ENCODE measurements around the gene CGNL1. TPM values are rescaled to one million over a fixed set of nuclear protein-coding genes. Genes with fewer than 3 reads are reported as not detected.

Gene CGNL1
- total and polyA plus RNA-seq, 11 donors: 3.8 to 40.0 (median 23.4) TPM

- ATAC-seq (peak in 2 of 4 donors; percentile 35 to 45), DNase-seq (no peak)
- Histone ChIP-seq H3K4me1 (peaks cover 0 to 9% (median 2%) of the 10 kb centered on the region in 12 donors), H3K36me3 (peaks cover 0 to 6% (median 0%) of the 10 kb centered on the region in 9 donors), H3K27ac (no peak overlapping the region), H3K27me3 (no peaks in the 10 kb centered on the region), H3K4me3 (no peak overlapping the region), H3K9me3 (no peaks in the 10 kb centered on the region)
- TF ChIP-seq CTCF (IDR thresholded peaks at IDR 0.05): no peak
- no peak for TF ChIP-seq POLR2A (IDR thresholded peaks at IDR 0.05)
- WGBS, 4 donors: 66 to 77% (median 73%) methylated on average over 7 of the region's 7 CpGs
- intact Hi-C loops (cut with DNase I): loop anchor here in 3 of 10 donors (5.0 kb wide), 2 partner anchors 116 to 121 kb away; no protein-coding TSS in a partner anchor
These were observed 87.1 kb downstream of the CGNL1 start for GRCh38 chr15:57463360-57463759.

GRCh38 chr15:57464480-57464879 lies 88.2 kb downstream of the CGNL1 start:
- no peak for DNase-seq
- H3K27ac ChIP-seq: no peak overlapping the region
- no peak for ATAC-seq
- no peak overlapping the region for H3K4me3 ChIP-seq
- H3K27me3 ChIP-seq: no peaks in the 10 kb centered on the region
- 92 to 96% (median 96%) methylated on average over 3 of the region's 3 CpGs for WGBS, 4 donors
- peaks cover 0 to 14% (median 0%) of the 10 kb centered on the region in 12 donors for H3K4me1 ChIP-seq
- peaks cover 0 to 6% (median 0%) of the 10 kb centered on the region in 9 donors for H3K36me3 ChIP-seq
- TF ChIP-seq POLR2A (IDR thresholded peaks at IDR 0.05) (no peak), CTCF (IDR thresholded peaks at IDR 0.05) (no peak)
- intact Hi-C loops (cut with DNase I): loop anchor here in 3 of 10 donors (5.0 kb wide), 2 partner anchors 117 to 122 kb away; no protein-coding TSS in a partner anchor
- H3K9me3 ChIP-seq: no peaks in the 10 kb centered on the region

- DNase-seq: no peak
- intact Hi-C loops (cut with DNase I): no loop called here
- peak in 2 of 4 donors; percentile 39 to 51 for ATAC-seq
These were observed 92.2 kb downstream of the CGNL1 start for GRCh38 chr15:57468486-57468885.

GRCh38 chr15:57470543-57470942 lies 94.2 kb downstream of the CGNL1 start:
- H3K4me1 ChIP-seq: peaks cover 0 to 14% (median 0%) of the 10 kb centered on the region in 12 donors
- no peak for DNase-seq
- TF ChIP-seq POLR2A (IDR thresholded peaks at IDR 0.05) (no peak), CTCF (IDR thresholded peaks at IDR 0.05) (no peak)
- 90 to 98% (median 95%) methylated on average over 3 of the region's 3 CpGs for WGBS, 4 donors
- H3K9me3 ChIP-seq: no peaks in the 10 kb centered on the region
- intact Hi-C loops (cut with DNase I): no loop called here
- no peaks in the 10 kb centered on the region for H3K36me3 ChIP-seq
- H3K27ac ChIP-seq: no peak overlapping the region
- ATAC-seq: no peak
- no peak overlapping the region for H3K4me3 ChIP-seq
- no peaks in the 10 kb centered on the region for H3K27me3 ChIP-seq

More at GRCh38 chr15:57468486-57468885, 92.2 kb downstream of the CGNL1 start:
- 47 to 60% (median 57%) methylated on average over 4 of the region's 4 CpGs for WGBS, 4 donors
- Histone ChIP-seq H3K4me3 (no peak overlapping the region), H3K27me3 (no peaks in the 10 kb centered on the region), H3K9me3 (no peaks in the 10 kb centered on the region), H3K4me1 (peaks cover 0 to 14% (median 0%) of the 10 kb centered on the region in 12 donors), H3K27ac (no peak overlapping the region), H3K36me3 (no peaks in the 10 kb centered on the region)
- no peak for TF ChIP-seq CTCF (IDR thresholded peaks at IDR 0.05)
- no peak for TF ChIP-seq POLR2A (IDR thresholded peaks at IDR 0.05)
